ENCODE results near the gene DYSF. TPM values are rescaled to one million over a fixed set of nuclear protein-coding genes. Genes with fewer than 3 reads are reported as not detected.

Gene DYSF
- total RNA-seq, 2 experiments from 2014 or later: not detected

DNA sequence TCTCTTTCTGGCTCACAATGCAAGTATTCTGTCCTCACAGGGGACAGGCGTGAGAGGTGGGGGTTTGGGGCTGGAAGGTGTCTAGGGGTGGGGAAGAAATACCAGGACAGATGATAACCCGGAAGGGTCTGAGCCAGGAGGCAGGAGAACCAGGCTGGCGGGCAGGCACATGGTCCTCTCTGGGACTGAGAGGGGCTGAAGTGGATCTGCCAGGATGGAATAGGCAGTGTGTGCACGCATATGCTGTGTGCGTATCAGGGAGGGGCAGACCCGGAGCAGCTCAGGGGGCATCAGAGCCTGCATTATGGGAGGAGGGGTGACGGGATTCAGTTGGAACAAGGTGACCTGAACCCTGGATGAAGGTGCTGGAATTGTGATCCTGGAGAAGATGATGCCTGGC lies 157.3 kb downstream of the DYSF start:
- intact Hi-C loops (cut with micrococcal nuclease; ENCODE audit: unreplicated experiment): no loop called here
- no TSS peak for BruUV-seq (replicated peaks)
- no peaks in the 10 kb centered on the region for H3K4me1 ChIP-seq (ENCODE audit: insufficient read depth, low read length, poor library complexity, severe bottlenecking)
- no peak overlapping the region for H3K4me3 ChIP-seq (ENCODE audit: low read depth, low read length, poor library complexity, severe bottlenecking)
- DNase-seq (ENCODE audit: low spot score): no peak
- no peaks in the 10 kb centered on the region for H3K79me2 ChIP-seq (ENCODE audit: insufficient read depth, low read depth, low read length)
- ChIA-PET POLR2A (no interaction called here), CTCF (ENCODE audit: unreplicated experiment) (no interaction called here)
- no peaks in the 10 kb centered on the region for H4K20me1 ChIP-seq (ENCODE audit: insufficient read depth, low read length)
- H2AFZ ChIP-seq (ENCODE audit: low read length): no peak overlapping the region
- no peaks in the 10 kb centered on the region for H3K36me3 ChIP-seq (ENCODE audit: insufficient read depth, low read length)
- no peak overlapping the region for H3K4me2 ChIP-seq (ENCODE audit: low read length)
- H3K9me2 ChIP-seq (ENCODE audit: insufficient read depth, low read length): no peaks in the 10 kb centered on the region
- no peak overlapping the region for H3K27ac ChIP-seq (ENCODE audit: low read depth, low read length, poor library complexity, severe bottlenecking)
- H3K9me3 ChIP-seq (ENCODE audit: low read length): no peaks in the 10 kb centered on the region
- TF ChIP-seq EZH2phosphoT487 (IDR thresholded peaks at IDR 0.05; ENCODE audit: borderline replicate concordance, low read depth, low read length): no peak
- TF ChIP-seq, protein P1, sequence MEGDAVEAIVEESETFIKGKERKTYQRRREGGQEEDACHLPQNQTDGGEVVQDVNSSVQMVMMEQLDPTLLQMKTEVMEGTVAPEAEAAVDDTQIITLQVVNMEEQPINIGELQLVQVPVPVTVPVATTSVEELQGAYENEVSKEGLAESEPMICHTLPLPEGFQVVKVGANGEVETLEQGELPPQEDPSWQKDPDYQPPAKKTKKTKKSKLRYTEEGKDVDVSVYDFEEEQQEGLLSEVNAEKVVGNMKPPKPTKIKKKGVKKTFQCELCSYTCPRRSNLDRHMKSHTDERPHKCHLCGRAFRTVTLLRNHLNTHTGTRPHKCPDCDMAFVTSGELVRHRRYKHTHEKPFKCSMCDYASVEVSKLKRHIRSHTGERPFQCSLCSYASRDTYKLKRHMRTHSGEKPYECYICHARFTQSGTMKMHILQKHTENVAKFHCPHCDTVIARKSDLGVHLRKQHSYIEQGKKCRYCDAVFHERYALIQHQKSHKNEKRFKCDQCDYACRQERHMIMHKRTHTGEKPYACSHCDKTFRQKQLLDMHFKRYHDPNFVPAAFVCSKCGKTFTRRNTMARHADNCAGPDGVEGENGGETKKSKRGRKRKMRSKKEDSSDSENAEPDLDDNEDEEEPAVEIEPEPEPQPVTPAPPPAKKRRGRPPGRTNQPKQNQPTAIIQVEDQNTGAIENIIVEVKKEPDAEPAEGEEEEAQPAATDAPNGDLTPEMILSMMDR (conservative IDR thresholded peaks at IDR 0.05; ENCODE audit: low read length): no peak

DNA sequence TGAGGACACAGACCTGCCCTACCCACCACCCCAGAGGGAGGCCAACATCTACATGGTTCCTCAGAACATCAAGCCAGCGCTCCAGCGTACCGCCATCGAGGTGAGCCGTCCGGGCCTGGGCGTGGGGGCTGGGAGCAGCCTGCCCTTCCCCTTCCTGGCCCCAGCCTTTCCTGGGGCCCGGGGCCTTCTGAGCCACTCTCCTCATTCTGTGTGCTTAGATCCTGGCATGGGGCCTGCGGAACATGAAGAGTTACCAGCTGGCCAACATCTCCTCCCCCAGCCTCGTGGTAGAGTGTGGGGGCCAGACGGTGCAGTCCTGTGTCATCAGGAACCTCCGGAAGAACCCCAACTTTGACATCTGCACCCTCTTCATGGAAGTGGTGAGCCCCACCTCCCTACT lies 157.9 kb downstream of the DYSF start:
- no peak overlapping the region for H3K4me2 ChIP-seq (ENCODE audit: low read length)
- ChIA-PET CTCF (ENCODE audit: unreplicated experiment) (no interaction called here), POLR2A (no interaction called here)
- no peaks in the 10 kb centered on the region for H3K36me3 ChIP-seq (ENCODE audit: insufficient read depth, low read length)
- H3K79me2 ChIP-seq (ENCODE audit: insufficient read depth, low read depth, low read length): no peaks in the 10 kb centered on the region
- no peak overlapping the region for H2AFZ ChIP-seq (ENCODE audit: low read length)
- no peaks in the 10 kb centered on the region for H3K9me3 ChIP-seq (ENCODE audit: low read length)
- no peaks in the 10 kb centered on the region for H3K9me2 ChIP-seq (ENCODE audit: insufficient read depth, low read length)
- intact Hi-C loops (cut with micrococcal nuclease; ENCODE audit: unreplicated experiment): no loop called here
- TF ChIP-seq, protein P1 (conservative IDR thresholded peaks at IDR 0.05; ENCODE audit: low read length): no peak
- TF ChIP-seq EZH2phosphoT487 (IDR thresholded peaks at IDR 0.05; ENCODE audit: borderline replicate concordance, low read depth, low read length): no peak
- H4K20me1 ChIP-seq (ENCODE audit: insufficient read depth, low read length): no peaks in the 10 kb centered on the region
- no peak overlapping the region for H3K27ac ChIP-seq (ENCODE audit: low read depth, low read length, poor library complexity, severe bottlenecking)
- no peak for DNase-seq (ENCODE audit: low spot score)
- no peak overlapping the region for H3K4me3 ChIP-seq (ENCODE audit: low read depth, low read length, poor library complexity, severe bottlenecking)
- no TSS peak for BruUV-seq (replicated peaks)
- H3K4me1 ChIP-seq (ENCODE audit: insufficient read depth, low read length, poor library complexity, severe bottlenecking): no peaks in the 10 kb centered on the region

DNA sequence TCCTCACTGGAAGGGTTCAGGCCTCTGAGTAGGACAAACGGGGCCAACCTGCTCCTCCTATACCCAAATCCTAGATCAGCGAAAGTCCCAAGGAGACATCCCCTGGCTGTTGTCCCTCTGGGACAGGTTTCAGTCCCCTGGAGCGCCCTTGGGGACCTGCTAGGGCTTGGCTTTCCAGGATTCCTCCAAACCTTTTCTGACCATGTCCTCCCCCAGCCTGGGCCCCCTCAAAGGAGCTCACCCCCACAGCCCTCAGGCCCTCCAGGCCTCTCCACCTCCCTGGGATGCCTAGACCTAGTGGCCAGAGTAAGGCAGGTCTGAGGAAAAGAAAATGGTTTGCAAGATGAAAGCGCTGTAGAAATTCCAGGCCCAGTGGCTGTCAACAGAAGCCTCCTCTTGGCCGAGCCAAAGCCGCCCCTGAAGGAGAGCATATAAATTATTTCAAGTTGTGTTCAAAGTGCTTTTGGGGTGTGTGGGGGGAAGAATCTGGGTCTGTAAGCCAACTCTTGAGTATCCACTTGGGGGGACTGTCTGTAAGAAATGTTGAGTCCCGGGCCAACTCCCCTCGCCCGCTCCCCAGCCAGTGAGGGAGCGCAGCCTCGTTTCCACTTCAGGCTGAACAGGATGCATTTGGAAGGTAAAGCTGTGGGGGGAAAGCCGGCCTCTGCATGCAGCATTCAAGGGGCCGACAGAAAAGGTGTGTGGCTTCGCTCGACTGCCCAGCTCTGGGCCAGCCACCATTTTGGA lies 158.6 kb downstream of the DYSF start:
- H4K20me1 ChIP-seq (ENCODE audit: insufficient read depth, low read length): no peaks in the 10 kb centered on the region
- H3K27ac ChIP-seq (ENCODE audit: low read depth, low read length, poor library complexity, severe bottlenecking): no peak overlapping the region
- H3K36me3 ChIP-seq (ENCODE audit: insufficient read depth, low read length): no peaks in the 10 kb centered on the region
- no peaks in the 10 kb centered on the region for H3K4me1 ChIP-seq (ENCODE audit: insufficient read depth, low read length, poor library complexity, severe bottlenecking)
- no peak overlapping the region for H3K4me2 ChIP-seq (ENCODE audit: low read length)
- ChIA-PET CTCF (ENCODE audit: unreplicated experiment) (no interaction called here), POLR2A (no interaction called here)
- H2AFZ ChIP-seq (ENCODE audit: low read length): no peak overlapping the region
- no peak for TF ChIP-seq EZH2phosphoT487 (IDR thresholded peaks at IDR 0.05; ENCODE audit: borderline replicate concordance, low read depth, low read length)
- TF ChIP-seq, protein P1 (conservative IDR thresholded peaks at IDR 0.05; ENCODE audit: low read length): no peak
- no peak for DNase-seq (ENCODE audit: low spot score)
- no peaks in the 10 kb centered on the region for H3K9me2 ChIP-seq (ENCODE audit: insufficient read depth, low read length)
- no peak overlapping the region for H3K4me3 ChIP-seq (ENCODE audit: low read depth, low read length, poor library complexity, severe bottlenecking)
- H3K9me3 ChIP-seq (ENCODE audit: low read length): no peaks in the 10 kb centered on the region
- BruUV-seq (replicated peaks): no TSS peak
- intact Hi-C loops (cut with micrococcal nuclease; ENCODE audit: unreplicated experiment): no loop called here
- H3K79me2 ChIP-seq (ENCODE audit: insufficient read depth, low read depth, low read length): no peaks in the 10 kb centered on the region
